Activated CD8-positive, alpha-beta T cell treated with anti-CD3 and anti-CD28 coated beads, Interleukin-2, amount 10 ng/mL, durations not matched to agents 7 days and 5 days (primary cell): ENCODE data around the gene SRGAP3. TPM values are rescaled to one million over a fixed set of nuclear protein-coding genes. Genes with fewer than 3 reads are reported as not detected.

ENCODE experiments used
- ATAC-seq: fragments of 150-1000 bp; cut with Tn5 transposase; one replicate; pipeline ENCODE4 v1.10.0; 2021; ENCODE audit warnings: moderate library complexity
- CTCF ChIA-PET: fragments of 350-600 bp; sonication (Branson Sonifier 250); formaldehyde crosslinking; loops from one replicate; lab custom pipeline; 2021; ENCODE audit warnings: antibody characterized with exemption; lab: Charles Lee
- POLR2A ChIA-PET: fragments of 350-600 bp; sonication (Branson Sonifier 250); formaldehyde crosslinking; loops from one replicate; lab custom pipeline; 2021; ENCODE audit warnings: antibody characterized with exemption; lab: Charles Lee
- DNase-seq: peaks from one replicate; pipeline ENCODE4 v3.0.0-alpha.2; 2020
- H3K27ac Mint-ChIP-seq: one replicate; pipeline ENCODE4 v1.8.0; 2021; ENCODE audit warnings: mild to moderate bottlenecking, mixed read lengths
- H3K27me3 Mint-ChIP-seq: one replicate; pipeline ENCODE4 v1.8.0; 2021; ENCODE audit warnings: low read depth, mixed read lengths
- H3K36me3 Mint-ChIP-seq: one replicate; pipeline ENCODE4 v1.8.0; 2021; ENCODE audit warnings: low read depth, mixed read lengths
- H3K4me1 Mint-ChIP-seq: one replicate; pipeline ENCODE4 v1.8.0; 2021; ENCODE audit warnings: low read depth, mixed read lengths
- H3K4me3 Mint-ChIP-seq: one replicate; pipeline ENCODE4 v1.8.0; 2021; ENCODE audit warnings: mild to moderate bottlenecking, mixed read lengths
- H3K9me3 Mint-ChIP-seq: one replicate; pipeline ENCODE4 v1.8.0; 2022; ENCODE audit warnings: mixed read lengths; ENCODE audit not compliant: insufficient read depth
- total RNA-seq, 2 experiments: library from RNA; stranded (reverse); gene quantifications; one replicate each; pipeline ENCODE4 v1.2.3, GENCODE V29; 2021

SRGAP3 gene
- total RNA-seq, 2 experiments from 2014 or later: 5.3 to 5.9 TPM

GRCh38 chr3:9147896-9148266 lies 101.6 kb downstream of the SRGAP3 start:
- DNase-seq: no peak
- no peak overlapping the region for H3K27ac Mint-ChIP-seq
- no peak overlapping the region for H3K4me3 Mint-ChIP-seq
- H3K27me3 Mint-ChIP-seq: peaks cover 15% of the 10 kb centered on the region
- H3K4me1 Mint-ChIP-seq: peaks cover 11% of the 10 kb centered on the region
- H3K9me3 Mint-ChIP-seq: peaks cover 24% of the 10 kb centered on the region
- ChIA-PET POLR2A (no interaction called here), CTCF (no interaction called here)
- H3K36me3 Mint-ChIP-seq: peaks cover 16% of the 10 kb centered on the region
- no peak for ATAC-seq

GRCh38 chr3:9147215-9147895 lies 102.1 kb downstream of the SRGAP3 start:
- Mint-ChIP-seq H3K36me3 (peaks cover 16% of the 10 kb centered on the region), H3K4me3 (no peak overlapping the region), H3K27ac (no peak overlapping the region), H3K4me1 (peaks cover 11% of the 10 kb centered on the region), H3K27me3 (peaks cover 17% of the 10 kb centered on the region), H3K9me3 (peaks cover 23% of the 10 kb centered on the region)
- CTCF ChIA-PET: no interaction called here
- ATAC-seq (no peak), DNase-seq (no peak)
- POLR2A ChIA-PET: no interaction called here

- no peak for ATAC-seq
- H3K27ac Mint-ChIP-seq: no peak overlapping the region
- H3K27me3 Mint-ChIP-seq: peaks cover 19% of the 10 kb centered on the region
- H3K4me3 Mint-ChIP-seq: no peak overlapping the region
- H3K4me1 Mint-ChIP-seq: peaks cover 11% of the 10 kb centered on the region
- peaks cover 19% of the 10 kb centered on the region for H3K9me3 Mint-ChIP-seq
- ChIA-PET POLR2A (no interaction called here), CTCF (no interaction called here)
- peak; percentile 45 for DNase-seq
- peaks cover 16% of the 10 kb centered on the region for H3K36me3 Mint-ChIP-seq
Measured at GRCh38 chr3:9146367-9147071, 102.9 kb downstream of the SRGAP3 start.

- no peak overlapping the region for H3K4me3 Mint-ChIP-seq
- no peak for DNase-seq
- POLR2A ChIA-PET: no interaction called here
- no peak for ATAC-seq
- no peak overlapping the region for H3K27ac Mint-ChIP-seq
- peaks cover 4% of the 10 kb centered on the region for H3K36me3 Mint-ChIP-seq
- CTCF ChIA-PET: no interaction called here
- peaks cover 33% of the 10 kb centered on the region for H3K27me3 Mint-ChIP-seq
- peaks cover 11% of the 10 kb centered on the region for H3K4me1 Mint-ChIP-seq
- peaks cover 4% of the 10 kb centered on the region for H3K9me3 Mint-ChIP-seq
Measured at GRCh38 chr3:9143184-9143583, 106.3 kb downstream of the SRGAP3 start.

- DNase-seq (no peak), ATAC-seq (no peak)
- Mint-ChIP-seq H3K27me3 (peaks cover 39% of the 10 kb centered on the region), H3K4me3 (no peak overlapping the region), H3K4me1 (peaks cover 11% of the 10 kb centered on the region), H3K36me3 (peaks cover 4% of the 10 kb centered on the region), H3K9me3 (peaks cover 4% of the 10 kb centered on the region), H3K27ac (no peak overlapping the region)
- POLR2A ChIA-PET: no interaction called here
- CTCF ChIA-PET: no interaction called here
Measured at GRCh38 chr3:9142362-9142761, 107.1 kb downstream of the SRGAP3 start.

- no peak overlapping the region for H3K27ac Mint-ChIP-seq
- no peak overlapping the region for H3K4me3 Mint-ChIP-seq
- H3K36me3 Mint-ChIP-seq: peaks cover 4% of the 10 kb centered on the region
- POLR2A ChIA-PET: no interaction called here
- no peak for ATAC-seq
- CTCF ChIA-PET: no interaction called here
- peaks cover 43% of the 10 kb centered on the region for H3K27me3 Mint-ChIP-seq
- H3K9me3 Mint-ChIP-seq: peaks cover 4% of the 10 kb centered on the region
- H3K4me1 Mint-ChIP-seq: peaks cover 6% of the 10 kb centered on the region
- no peak for DNase-seq
Measured at GRCh38 chr3:9141928-9142289, 107.5 kb downstream of the SRGAP3 start.

- ChIA-PET POLR2A (no interaction called here), CTCF (no interaction called here)
- H3K27me3 Mint-ChIP-seq: peaks cover 53% of the 10 kb centered on the region
- H3K27ac Mint-ChIP-seq: no peak overlapping the region
- H3K4me3 Mint-ChIP-seq: no peak overlapping the region
- DNase-seq: no peak
- peaks cover 1% of the 10 kb centered on the region for H3K4me1 Mint-ChIP-seq
- H3K36me3 Mint-ChIP-seq: no peaks in the 10 kb centered on the region
- no peak for ATAC-seq
- no peaks in the 10 kb centered on the region for H3K9me3 Mint-ChIP-seq
Measured at GRCh38 chr3:9139366-9139765, 110.1 kb downstream of the SRGAP3 start.

GRCh38 chr3:9137676-9138075 lies 111.8 kb downstream of the SRGAP3 start:
- no peaks in the 10 kb centered on the region for H3K9me3 Mint-ChIP-seq
- H3K4me3 Mint-ChIP-seq: no peak overlapping the region
- POLR2A ChIA-PET: no interaction called here
- H3K4me1 Mint-ChIP-seq: peaks cover 1% of the 10 kb centered on the region
- H3K36me3 Mint-ChIP-seq: no peaks in the 10 kb centered on the region
- CTCF ChIA-PET: interaction anchor here (1.7 kb wide), 1 partner anchor 112 kb away, joined by 4 read pairs; the partner anchor contains the start of gene SRGAP3
- peaks cover 52% of the 10 kb centered on the region for H3K27me3 Mint-ChIP-seq
- no peak for ATAC-seq
- no peak for DNase-seq
- H3K27ac Mint-ChIP-seq: no peak overlapping the region

- no peaks in the 10 kb centered on the region for H3K36me3 Mint-ChIP-seq
- peaks cover 52% of the 10 kb centered on the region for H3K27me3 Mint-ChIP-seq
- H3K4me1 Mint-ChIP-seq: peaks cover 1% of the 10 kb centered on the region
- ChIA-PET CTCF (interaction anchor here (1.7 kb wide), 1 partner anchor 113 kb away, joined by 4 read pairs; the partner anchor contains the start of gene SRGAP3), POLR2A (no interaction called here)
- DNase-seq (no peak), ATAC-seq (no peak)
- H3K9me3 Mint-ChIP-seq: no peaks in the 10 kb centered on the region
- no peak overlapping the region for H3K27ac Mint-ChIP-seq
- no peak overlapping the region for H3K4me3 Mint-ChIP-seq
Measured at GRCh38 chr3:9136746-9137465, 112.5 kb downstream of the SRGAP3 start.

GRCh38 chr3:9135930-9136525 lies 113.4 kb downstream of the SRGAP3 start:
- Mint-ChIP-seq H3K27ac (no peak overlapping the region), H3K4me3 (peak overlapping the region; percentile 19), H3K27me3 (peaks cover 55% of the 10 kb centered on the region), H3K36me3 (no peaks in the 10 kb centered on the region), H3K4me1 (peaks cover 1% of the 10 kb centered on the region), H3K9me3 (no peaks in the 10 kb centered on the region)
- ATAC-seq (peak; percentile 55), DNase-seq (no peak)
- CTCF ChIA-PET: interaction anchor here (0.8 kb wide), 1 partner anchor 67 kb away, joined by 3 read pairs; no protein-coding TSS in a partner anchor
- POLR2A ChIA-PET: no interaction called here

- ChIA-PET CTCF (interaction anchor here (0.8 kb wide), 1 partner anchor 68 kb away, joined by 3 read pairs; no protein-coding TSS in a partner anchor), POLR2A (no interaction called here)
- Mint-ChIP-seq H3K4me1 (peaks cover 1% of the 10 kb centered on the region), H3K9me3 (no peaks in the 10 kb centered on the region), H3K27me3 (peaks cover 55% of the 10 kb centered on the region), H3K27ac (no peak overlapping the region), H3K36me3 (no peaks in the 10 kb centered on the region), H3K4me3 (no peak overlapping the region)
- ATAC-seq (no peak), DNase-seq (no peak)
Measured at GRCh38 chr3:9135526-9135925, 113.9 kb downstream of the SRGAP3 start.
